NCI-H82 treated with DMSO at 0.1 percent for 48 hours (cell line): ENCODE data around the gene ZNF692.

Experiments used
- DNase-seq: peaks from one replicate; lab custom pipeline; 2025; ENCODE audit not compliant: unreplicated experiment; lab: John Stamatoyannopoulos, UW

ZNF692 gene

GRCh38 chr1:248825909-248826760, 32.8 kb downstream of the ZNF692 start, which contains the start of gene SH3BP5L:
SH3BP5L (minus strand) TSS chr1:248825915; CDS start chr1:248824935, 980 bp downstream.
- DNase-seq: peak; percentile 98

- no peak for DNase-seq
These were observed 33.3 kb downstream of the ZNF692 start for GRCh38 chr1:248825573-248825908.

GRCh38 chr1:248825136-248825535, 33.7 kb downstream of the ZNF692 start:
- DNase-seq: no peak

- no peak for DNase-seq
These were observed 34.2 kb downstream of the ZNF692 start for GRCh38 chr1:248824701-248825100.

GRCh38 chr1:248824301-248824700, 34.6 kb downstream of the ZNF692 start:
- DNase-seq: no peak

- DNase-seq: no peak
These were observed 35.3 kb downstream of the ZNF692 start for GRCh38 chr1:248823517-248824001.

- DNase-seq: no peak
These were observed 36.5 kb downstream of the ZNF692 start for GRCh38 chr1:248822148-248823032.

GRCh38 chr1:248821641-248822040, 37.2 kb downstream of the ZNF692 start:
- DNase-seq: no peak

GRCh38 chr1:248821101-248821500, 37.8 kb downstream of the ZNF692 start:
- no peak for DNase-seq

GRCh38 chr1:248820041-248820585, 38.8 kb downstream of the ZNF692 start:
- no peak for DNase-seq

GRCh38 chr1:248818505-248819374, 40.1 kb downstream of the ZNF692 start:
- no peak for DNase-seq

- DNase-seq: no peak
These were observed 41.8 kb downstream of the ZNF692 start for GRCh38 chr1:248817065-248817464.

- no peak for DNase-seq
These were observed 42.6 kb downstream of the ZNF692 start for GRCh38 chr1:248816042-248816851.

- DNase-seq: no peak
These were observed 43.4 kb downstream of the ZNF692 start for GRCh38 chr1:248815407-248816034.

- DNase-seq: no peak
These were observed 44.5 kb downstream of the ZNF692 start for GRCh38 chr1:248814351-248814750.

- no peak for DNase-seq
These were observed 45.3 kb downstream of the ZNF692 start for GRCh38 chr1:248813546-248813945.

- no peak for DNase-seq
These were observed 46.0 kb downstream of the ZNF692 start for GRCh38 chr1:248812736-248813425.
